ENCODE results near the gene TADA2A.
A peak's percentile ranks its signal among the peaks of the same experiment; 100 is the strongest.

Gene TADA2A

DNA sequence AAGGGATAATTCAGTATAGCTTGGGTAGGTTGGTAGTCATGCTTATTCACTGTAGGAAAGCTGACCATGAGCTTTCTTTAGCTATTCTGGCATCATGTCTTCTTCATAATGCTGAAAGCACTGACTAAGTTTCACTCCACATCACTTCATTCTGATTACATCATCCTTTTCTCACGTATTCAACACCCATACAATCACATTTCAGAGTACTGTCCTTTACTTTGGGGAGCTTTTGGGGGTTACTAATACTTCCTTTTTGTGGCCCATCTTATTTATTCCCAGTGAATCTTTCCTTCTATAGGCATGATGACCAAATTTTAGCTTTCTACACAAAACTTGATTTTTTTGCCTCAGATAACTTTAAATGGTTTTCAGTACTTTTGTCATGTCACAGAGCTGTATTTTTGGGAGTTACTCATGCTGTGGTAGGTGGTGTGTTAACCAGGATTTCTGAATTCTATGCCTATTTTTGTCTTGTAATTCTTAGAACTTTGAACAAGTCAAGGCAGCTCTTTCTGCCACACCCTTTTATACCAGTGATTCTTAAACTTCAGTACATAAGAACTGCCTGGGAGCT, 23.5 kb downstream of the TADA2A start (continued):
- TF ChIP-seq YY2 (tag by site-specific recombination; IDR thresholded peaks at IDR 0.05) (no peak), ZNF654 (tag by site-specific recombination; IDR thresholded peaks at IDR 0.05; ENCODE audit: low read depth) (no peak), ZNF629 (tag by site-specific recombination; IDR thresholded peaks at IDR 0.05) (peak; percentile 77), SP7 (tag by site-specific recombination; IDR thresholded peaks at IDR 0.05) (no peak), OSR2 (tag by site-specific recombination; IDR thresholded peaks at IDR 0.05) (no peak), KLF1 (tag by site-specific recombination; IDR thresholded peaks at IDR 0.05) (no peak), KLF9 (tag by site-specific recombination; IDR thresholded peaks at IDR 0.05; ENCODE audit: low read depth) (no peak), ZNF2 (tag by site-specific recombination; IDR thresholded peaks at IDR 0.05) (no peak), ZNF433 (tag by site-specific recombination; IDR thresholded peaks at IDR 0.05; ENCODE audit: low read depth) (no peak), ZNF514 (tag by site-specific recombination; IDR thresholded peaks at IDR 0.05) (no peak), SCRT2 (tag by site-specific recombination; IDR thresholded peaks at IDR 0.05) (no peak), GLI2 (tag by site-specific recombination; IDR thresholded peaks at IDR 0.05; ENCODE audit: borderline replicate concordance, low read depth) (no peak), ZNF571 (tag by site-specific recombination; IDR thresholded peaks at IDR 0.05) (no peak), ZNF274 (IDR thresholded peaks at IDR 0.05; ENCODE audit: low read length) (no peak), ZNF274 (tag by site-specific recombination; IDR thresholded peaks at IDR 0.05; ENCODE audit: borderline replicate concordance) (no peak), ZNF558 (tag by site-specific recombination; IDR thresholded peaks at IDR 0.05) (0 out of 2 replicates have a peak, but pooled peaks have one; percentile 13), ZNF664 (tag by site-specific recombination; IDR thresholded peaks at IDR 0.05) (no peak), ZNF670 (tag by site-specific recombination; IDR thresholded peaks at IDR 0.05; ENCODE audit: low read depth) (no peak), ZNF169 (tag by site-specific recombination; IDR thresholded peaks at IDR 0.05) (no peak), ZNF548 (tag by site-specific recombination; IDR thresholded peaks at IDR 0.05) (no peak), ZNF341 (tag by site-specific recombination; IDR thresholded peaks at IDR 0.05; ENCODE audit: low read depth) (no peak)
- TF ChIP-seq, protein P1, sequence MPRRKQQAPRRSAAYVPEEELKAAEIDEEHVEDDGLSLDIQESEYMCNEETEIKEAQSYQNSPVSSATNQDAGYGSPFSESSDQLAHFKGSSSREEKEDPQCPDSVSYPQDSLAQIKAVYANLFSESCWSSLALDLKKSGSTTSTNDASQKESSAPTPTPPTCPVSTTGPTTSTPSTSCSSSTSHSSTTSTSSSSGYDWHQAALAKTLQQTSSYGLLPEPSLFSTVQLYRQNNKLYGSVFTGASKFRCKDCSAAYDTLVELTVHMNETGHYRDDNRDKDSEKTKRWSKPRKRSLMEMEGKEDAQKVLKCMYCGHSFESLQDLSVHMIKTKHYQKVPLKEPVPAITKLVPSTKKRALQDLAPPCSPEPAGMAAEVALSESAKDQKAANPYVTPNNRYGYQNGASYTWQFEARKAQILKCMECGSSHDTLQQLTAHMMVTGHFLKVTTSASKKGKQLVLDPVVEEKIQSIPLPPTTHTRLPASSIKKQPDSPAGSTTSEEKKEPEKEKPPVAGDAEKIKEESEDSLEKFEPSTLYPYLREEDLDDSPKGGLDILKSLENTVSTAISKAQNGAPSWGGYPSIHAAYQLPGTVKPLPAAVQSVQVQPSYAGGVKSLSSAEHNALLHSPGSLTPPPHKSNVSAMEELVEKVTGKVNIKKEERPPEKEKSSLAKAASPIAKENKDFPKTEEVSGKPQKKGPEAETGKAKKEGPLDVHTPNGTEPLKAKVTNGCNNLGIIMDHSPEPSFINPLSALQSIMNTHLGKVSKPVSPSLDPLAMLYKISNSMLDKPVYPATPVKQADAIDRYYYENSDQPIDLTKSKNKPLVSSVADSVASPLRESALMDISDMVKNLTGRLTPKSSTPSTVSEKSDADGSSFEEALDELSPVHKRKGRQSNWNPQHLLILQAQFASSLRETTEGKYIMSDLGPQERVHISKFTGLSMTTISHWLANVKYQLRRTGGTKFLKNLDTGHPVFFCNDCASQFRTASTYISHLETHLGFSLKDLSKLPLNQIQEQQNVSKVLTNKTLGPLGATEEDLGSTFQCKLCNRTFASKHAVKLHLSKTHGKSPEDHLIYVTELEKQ (tag by site-specific recombination; IDR thresholded peaks at IDR 0.05; ENCODE audit: borderline replicate concordance): no peak
- TF ChIP-seq, protein P2, sequence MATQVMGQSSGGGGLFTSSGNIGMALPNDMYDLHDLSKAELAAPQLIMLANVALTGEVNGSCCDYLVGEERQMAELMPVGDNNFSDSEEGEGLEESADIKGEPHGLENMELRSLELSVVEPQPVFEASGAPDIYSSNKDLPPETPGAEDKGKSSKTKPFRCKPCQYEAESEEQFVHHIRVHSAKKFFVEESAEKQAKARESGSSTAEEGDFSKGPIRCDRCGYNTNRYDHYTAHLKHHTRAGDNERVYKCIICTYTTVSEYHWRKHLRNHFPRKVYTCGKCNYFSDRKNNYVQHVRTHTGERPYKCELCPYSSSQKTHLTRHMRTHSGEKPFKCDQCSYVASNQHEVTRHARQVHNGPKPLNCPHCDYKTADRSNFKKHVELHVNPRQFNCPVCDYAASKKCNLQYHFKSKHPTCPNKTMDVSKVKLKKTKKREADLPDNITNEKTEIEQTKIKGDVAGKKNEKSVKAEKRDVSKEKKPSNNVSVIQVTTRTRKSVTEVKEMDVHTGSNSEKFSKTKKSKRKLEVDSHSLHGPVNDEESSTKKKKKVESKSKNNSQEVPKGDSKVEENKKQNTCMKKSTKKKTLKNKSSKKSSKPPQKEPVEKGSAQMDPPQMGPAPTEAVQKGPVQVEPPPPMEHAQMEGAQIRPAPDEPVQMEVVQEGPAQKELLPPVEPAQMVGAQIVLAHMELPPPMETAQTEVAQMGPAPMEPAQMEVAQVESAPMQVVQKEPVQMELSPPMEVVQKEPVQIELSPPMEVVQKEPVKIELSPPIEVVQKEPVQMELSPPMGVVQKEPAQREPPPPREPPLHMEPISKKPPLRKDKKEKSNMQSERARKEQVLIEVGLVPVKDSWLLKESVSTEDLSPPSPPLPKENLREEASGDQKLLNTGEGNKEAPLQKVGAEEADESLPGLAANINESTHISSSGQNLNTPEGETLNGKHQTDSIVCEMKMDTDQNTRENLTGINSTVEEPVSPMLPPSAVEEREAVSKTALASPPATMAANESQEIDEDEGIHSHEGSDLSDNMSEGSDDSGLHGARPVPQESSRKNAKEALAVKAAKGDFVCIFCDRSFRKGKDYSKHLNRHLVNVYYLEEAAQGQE (tag by site-specific recombination; IDR thresholded peaks at IDR 0.05): no peak
- TF ChIP-seq, protein P3, sequence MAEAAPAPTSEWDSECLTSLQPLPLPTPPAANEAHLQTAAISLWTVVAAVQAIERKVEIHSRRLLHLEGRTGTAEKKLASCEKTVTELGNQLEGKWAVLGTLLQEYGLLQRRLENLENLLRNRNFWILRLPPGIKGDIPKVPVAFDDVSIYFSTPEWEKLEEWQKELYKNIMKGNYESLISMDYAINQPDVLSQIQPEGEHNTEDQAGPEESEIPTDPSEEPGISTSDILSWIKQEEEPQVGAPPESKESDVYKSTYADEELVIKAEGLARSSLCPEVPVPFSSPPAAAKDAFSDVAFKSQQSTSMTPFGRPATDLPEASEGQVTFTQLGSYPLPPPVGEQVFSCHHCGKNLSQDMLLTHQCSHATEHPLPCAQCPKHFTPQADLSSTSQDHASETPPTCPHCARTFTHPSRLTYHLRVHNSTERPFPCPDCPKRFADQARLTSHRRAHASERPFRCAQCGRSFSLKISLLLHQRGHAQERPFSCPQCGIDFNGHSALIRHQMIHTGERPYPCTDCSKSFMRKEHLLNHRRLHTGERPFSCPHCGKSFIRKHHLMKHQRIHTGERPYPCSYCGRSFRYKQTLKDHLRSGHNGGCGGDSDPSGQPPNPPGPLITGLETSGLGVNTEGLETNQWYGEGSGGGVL (tag by site-specific recombination; IDR thresholded peaks at IDR 0.05): no peak
- TF ChIP-seq, protein P4, sequence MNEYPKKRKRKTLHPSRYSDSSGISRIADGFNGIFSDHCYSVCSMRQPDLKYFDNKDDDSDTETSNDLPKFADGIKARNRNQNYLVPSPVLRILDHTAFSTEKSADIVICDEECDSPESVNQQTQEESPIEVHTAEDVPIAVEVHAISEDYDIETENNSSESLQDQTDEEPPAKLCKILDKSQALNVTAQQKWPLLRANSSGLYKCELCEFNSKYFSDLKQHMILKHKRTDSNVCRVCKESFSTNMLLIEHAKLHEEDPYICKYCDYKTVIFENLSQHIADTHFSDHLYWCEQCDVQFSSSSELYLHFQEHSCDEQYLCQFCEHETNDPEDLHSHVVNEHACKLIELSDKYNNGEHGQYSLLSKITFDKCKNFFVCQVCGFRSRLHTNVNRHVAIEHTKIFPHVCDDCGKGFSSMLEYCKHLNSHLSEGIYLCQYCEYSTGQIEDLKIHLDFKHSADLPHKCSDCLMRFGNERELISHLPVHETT (tag by site-specific recombination; IDR thresholded peaks at IDR 0.05): no peak
- TF ChIP-seq, protein P5, sequence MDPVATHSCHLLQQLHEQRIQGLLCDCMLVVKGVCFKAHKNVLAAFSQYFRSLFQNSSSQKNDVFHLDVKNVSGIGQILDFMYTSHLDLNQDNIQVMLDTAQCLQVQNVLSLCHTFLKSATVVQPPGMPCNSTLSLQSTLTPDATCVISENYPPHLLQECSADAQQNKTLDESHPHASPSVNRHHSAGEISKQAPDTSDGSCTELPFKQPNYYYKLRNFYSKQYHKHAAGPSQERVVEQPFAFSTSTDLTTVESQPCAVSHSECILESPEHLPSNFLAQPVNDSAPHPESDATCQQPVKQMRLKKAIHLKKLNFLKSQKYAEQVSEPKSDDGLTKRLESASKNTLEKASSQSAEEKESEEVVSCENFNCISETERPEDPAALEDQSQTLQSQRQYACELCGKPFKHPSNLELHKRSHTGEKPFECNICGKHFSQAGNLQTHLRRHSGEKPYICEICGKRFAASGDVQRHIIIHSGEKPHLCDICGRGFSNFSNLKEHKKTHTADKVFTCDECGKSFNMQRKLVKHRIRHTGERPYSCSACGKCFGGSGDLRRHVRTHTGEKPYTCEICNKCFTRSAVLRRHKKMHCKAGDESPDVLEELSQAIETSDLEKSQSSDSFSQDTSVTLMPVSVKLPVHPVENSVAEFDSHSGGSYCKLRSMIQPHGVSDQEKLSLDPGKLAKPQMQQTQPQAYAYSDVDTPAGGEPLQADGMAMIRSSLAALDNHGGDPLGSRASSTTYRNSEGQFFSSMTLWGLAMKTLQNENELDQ (tag by site-specific recombination; IDR thresholded peaks at IDR 0.05; ENCODE audit: low read depth): no peak
- TF ChIP-seq, protein P6, sequence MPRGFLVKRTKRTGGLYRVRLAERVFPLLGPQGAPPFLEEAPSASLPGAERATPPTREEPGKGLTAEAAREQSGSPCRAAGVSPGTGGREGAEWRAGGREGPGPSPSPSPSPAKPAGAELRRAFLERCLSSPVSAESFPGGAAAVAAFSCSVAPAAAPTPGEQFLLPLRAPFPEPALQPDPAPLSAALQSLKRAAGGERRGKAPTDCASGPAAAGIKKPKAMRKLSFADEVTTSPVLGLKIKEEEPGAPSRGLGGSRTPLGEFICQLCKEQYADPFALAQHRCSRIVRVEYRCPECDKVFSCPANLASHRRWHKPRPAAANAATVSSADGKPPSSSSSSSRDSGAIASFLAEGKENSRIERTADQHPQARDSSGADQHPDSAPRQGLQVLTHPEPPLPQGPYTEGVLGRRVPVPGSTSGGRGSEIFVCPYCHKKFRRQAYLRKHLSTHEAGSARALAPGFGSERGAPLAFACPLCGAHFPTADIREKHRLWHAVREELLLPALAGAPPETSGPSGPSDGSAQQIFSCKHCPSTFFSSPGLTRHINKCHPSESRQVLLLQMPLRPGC (tag by site-specific recombination; IDR thresholded peaks at IDR 0.05): no peak

Measured in HEK293 (cell line).